WTC11 (cell line): ENCODE data around the gene HDAC9. TPM values are rescaled to one million over a fixed set of nuclear protein-coding genes. Genes with fewer than 3 reads are reported as not detected.

ENCODE experiments used
- ATAC-seq: fragments of 200-7000 bp; cut with Tn5 transposase; 2 replicates; pipeline ENCODE4 v1.10.0; 2021; ENCODE audit warnings: mild to moderate bottlenecking, moderate library complexity
- CTCF ChIA-PET: fragments of 300-600 bp; sonication (Branson Sonifier 250); formaldehyde crosslinking; loops from one replicate; lab custom pipeline; 2021; ENCODE audit warnings: antibody characterized with exemption; lab: Charles Lee
- POLR2A ChIA-PET: fragments of 350-600 bp; sonication (Branson Sonifier 250); formaldehyde crosslinking; loops from one replicate; lab custom pipeline; 2021; ENCODE audit warnings: antibody characterized with exemption; lab: Charles Lee
- DNase-seq: peaks from one replicate; pipeline ENCODE4 v3.0.0; 2021; ENCODE audit warnings: low spot score
- H3K27ac Mint-ChIP-seq: 2 replicates; pipeline ENCODE4 v1.8.0; 2021; ENCODE audit warnings: mixed read lengths
- H3K27me3 Mint-ChIP-seq: 2 replicates; pipeline ENCODE4 v1.8.0; 2021; ENCODE audit warnings: low read depth, mild to moderate bottlenecking, moderate library complexity, mixed read lengths
- H3K36me3 Mint-ChIP-seq: 2 replicates; pipeline ENCODE4 v1.8.0; 2021; ENCODE audit warnings: mixed read lengths
- H3K4me1 Mint-ChIP-seq: 2 replicates; pipeline ENCODE4 v1.8.0; 2022; ENCODE audit warnings: mixed read lengths
- H3K4me3 Mint-ChIP-seq: 2 replicates; pipeline ENCODE4 v1.8.0; 2021; ENCODE audit warnings: mild to moderate bottlenecking, moderate library complexity, mixed read lengths
- H3K9me3 Mint-ChIP-seq: 2 replicates; pipeline ENCODE4 v1.8.0; 2021; ENCODE audit warnings: mixed read lengths
- CREB1 ChIP-seq: sonication (generic); formaldehyde crosslinking; IDR thresholded peaks from 2 replicates; pipeline ENCODE4 v1.8.0; 2023; ENCODE audit warnings: mild to moderate bottlenecking, missing genetic modification reagents
- CREM ChIP-seq: sonication (generic); formaldehyde crosslinking; IDR thresholded peaks from 2 replicates; pipeline ENCODE4 v1.8.1; 2022; ENCODE audit warnings: mild to moderate bottlenecking, missing genetic modification reagents, moderate library complexity
- FOXJ3 ChIP-seq: sonication (generic); formaldehyde crosslinking; IDR thresholded peaks from 2 replicates; pipeline ENCODE4 v1.9.0; 2021; ENCODE audit warnings: missing genetic modification reagents, mild to moderate bottlenecking, borderline replicate concordance
- JUN ChIP-seq: sonication (generic); formaldehyde crosslinking; IDR thresholded peaks from 2 replicates; pipeline ENCODE4 v1.8.0; 2023; ENCODE audit warnings: mild to moderate bottlenecking, missing genetic modification reagents
- NFE2L1 ChIP-seq: sonication (generic); formaldehyde crosslinking; IDR thresholded peaks from 2 replicates; pipeline ENCODE4 v1.8.1; 2023; ENCODE audit warnings: missing genetic modification reagents
- NR2C2 ChIP-seq: sonication (generic); formaldehyde crosslinking; IDR thresholded peaks from 2 replicates; pipeline ENCODE4 v1.8.0; 2022; ENCODE audit warnings: mild to moderate bottlenecking, missing genetic modification reagents
- RELA ChIP-seq: sonication (generic); formaldehyde crosslinking; IDR thresholded peaks from 2 replicates; pipeline ENCODE4 v1.8.1; 2022; ENCODE audit warnings: missing genetic modification reagents, mild to moderate bottlenecking, borderline replicate concordance
- SMAD4 ChIP-seq: sonication (generic); formaldehyde crosslinking; IDR thresholded peaks from 2 replicates; pipeline ENCODE4 v1.8.0; 2022; ENCODE audit warnings: mild to moderate bottlenecking, missing genetic modification reagents
- TEAD4 ChIP-seq: sonication (generic); formaldehyde crosslinking; IDR thresholded peaks from 2 replicates; pipeline ENCODE4 v1.8.0; 2022; ENCODE audit warnings: mild to moderate bottlenecking, missing genetic modification reagents
- TP53 ChIP-seq: sonication (generic); formaldehyde crosslinking; IDR thresholded peaks from 2 replicates; pipeline ENCODE4 v1.8.1; 2023; ENCODE audit warnings: mild to moderate bottlenecking, missing genetic modification reagents
- ZNF263 ChIP-seq: sonication (generic); formaldehyde crosslinking; IDR thresholded peaks from 2 replicates; pipeline ENCODE4 v1.8.1; 2022; ENCODE audit warnings: low read depth, mild to moderate bottlenecking, moderate library complexity, missing genetic modification reagents
- ZNF416 ChIP-seq: fragments of 250-450 bp; sonication (Bioruptor Pico); IDR thresholded peaks from 2 replicates; pipeline ENCODE4 v1.9.0; 2021; ENCODE audit warnings: mild to moderate bottlenecking, inconsistent platforms
- ZNF671 ChIP-seq: fragments of 250-450 bp; sonication (Bioruptor Pico); IDR thresholded peaks from 2 replicates; pipeline ENCODE4 v1.8.0; 2021; ENCODE audit warnings: mild to moderate bottlenecking
- total RNA-seq: library from RNA; stranded (reverse); gene quantifications from 3 replicates; pipeline ENCODE4 v1.2.3, GENCODE V29; 2021
- TF ChIP-seq, protein P1 (sequence below): sonication (generic); formaldehyde crosslinking; conservative IDR thresholded peaks from 2 replicates; pipeline ENCODE4 v1.8.1; 2023; ENCODE audit warnings: mild to moderate bottlenecking, low read depth, missing genetic modification reagents, moderate library complexity
- TF ChIP-seq, protein P2 (sequence below): fragments of 250-450 bp; sonication (Bioruptor Pico); IDR thresholded peaks from 2 replicates; pipeline ENCODE4 v1.8.0; 2021; ENCODE audit warnings: mild to moderate bottlenecking
- TF ChIP-seq, protein P3 (sequence below): sonication (generic); formaldehyde crosslinking; conservative IDR thresholded peaks from 2 replicates; pipeline ENCODE4 v1.8.1; 2022; ENCODE audit warnings: mild to moderate bottlenecking, missing genetic modification reagents
- TF ChIP-seq, protein P4 (sequence below): fragments of 250-450 bp; sonication (Bioruptor Pico); IDR thresholded peaks from 2 replicates; pipeline ENCODE4 v1.9.0; 2021; ENCODE audit warnings: mild to moderate bottlenecking, borderline replicate concordance
- TF ChIP-seq, protein P5 (sequence below): sonication (generic); formaldehyde crosslinking; IDR thresholded peaks from 2 replicates; pipeline ENCODE4 v1.8.1; 2022; ENCODE audit warnings: low read depth, mild to moderate bottlenecking, moderate library complexity, missing genetic modification reagents, borderline replicate concordance
- TF ChIP-seq, protein P6 (sequence below): sonication (generic); formaldehyde crosslinking; IDR thresholded peaks from 2 replicates; pipeline ENCODE4 v1.8.0; 2023; ENCODE audit warnings: mild to moderate bottlenecking, missing genetic modification reagents
- TF ChIP-seq, protein P7 (sequence below): fragments of 250-450 bp; sonication (Bioruptor Pico); IDR thresholded peaks from 2 replicates; pipeline ENCODE4 v1.9.0; 2021; ENCODE audit warnings: mild to moderate bottlenecking

Gene HDAC9
- total RNA-seq, 1 experiment from 2014 or later: 18.8 TPM

DNA sequence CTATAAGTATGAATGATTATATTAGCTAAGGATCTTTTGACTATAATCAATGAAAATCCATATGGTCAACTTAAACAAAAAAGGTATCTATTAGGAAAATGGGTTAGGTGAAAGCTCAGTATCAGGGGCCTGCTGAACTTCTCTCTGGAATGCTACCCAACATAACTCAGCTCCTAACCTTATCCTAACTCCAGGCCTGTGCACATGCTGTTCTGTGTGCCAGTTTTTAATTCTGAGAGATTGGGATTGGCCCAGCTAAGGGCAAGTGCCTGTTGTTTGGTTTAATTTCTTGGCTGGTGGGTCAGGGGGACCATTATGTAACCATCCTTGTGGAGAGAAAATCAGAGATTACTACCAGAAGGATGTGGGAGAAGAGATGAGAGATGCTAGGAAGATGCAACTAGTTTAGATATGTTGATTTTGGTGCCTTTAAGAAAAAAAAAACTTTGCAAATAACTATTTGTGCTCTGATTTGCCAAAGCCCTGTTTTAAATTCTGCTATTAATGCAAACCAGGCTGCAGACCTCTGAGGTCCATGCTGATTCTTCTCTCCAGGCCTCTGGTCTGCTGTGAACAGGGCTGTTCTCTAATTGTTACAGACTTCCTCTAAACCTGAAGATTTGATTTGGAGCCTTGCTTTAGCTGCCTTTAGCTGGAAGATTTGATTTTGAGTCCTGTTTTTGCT, 23.9 kb upstream of the HDAC9 start (continued):
- TF ChIP-seq, protein P1, sequence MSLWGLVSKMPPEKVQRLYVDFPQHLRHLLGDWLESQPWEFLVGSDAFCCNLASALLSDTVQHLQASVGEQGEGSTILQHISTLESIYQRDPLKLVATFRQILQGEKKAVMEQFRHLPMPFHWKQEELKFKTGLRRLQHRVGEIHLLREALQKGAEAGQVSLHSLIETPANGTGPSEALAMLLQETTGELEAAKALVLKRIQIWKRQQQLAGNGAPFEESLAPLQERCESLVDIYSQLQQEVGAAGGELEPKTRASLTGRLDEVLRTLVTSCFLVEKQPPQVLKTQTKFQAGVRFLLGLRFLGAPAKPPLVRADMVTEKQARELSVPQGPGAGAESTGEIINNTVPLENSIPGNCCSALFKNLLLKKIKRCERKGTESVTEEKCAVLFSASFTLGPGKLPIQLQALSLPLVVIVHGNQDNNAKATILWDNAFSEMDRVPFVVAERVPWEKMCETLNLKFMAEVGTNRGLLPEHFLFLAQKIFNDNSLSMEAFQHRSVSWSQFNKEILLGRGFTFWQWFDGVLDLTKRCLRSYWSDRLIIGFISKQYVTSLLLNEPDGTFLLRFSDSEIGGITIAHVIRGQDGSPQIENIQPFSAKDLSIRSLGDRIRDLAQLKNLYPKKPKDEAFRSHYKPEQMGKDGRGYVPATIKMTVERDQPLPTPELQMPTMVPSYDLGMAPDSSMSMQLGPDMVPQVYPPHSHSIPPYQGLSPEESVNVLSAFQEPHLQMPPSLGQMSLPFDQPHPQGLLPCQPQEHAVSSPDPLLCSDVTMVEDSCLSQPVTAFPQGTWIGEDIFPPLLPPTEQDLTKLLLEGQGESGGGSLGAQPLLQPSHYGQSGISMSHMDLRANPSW: no peak
- TF ChIP-seq, protein P2, sequence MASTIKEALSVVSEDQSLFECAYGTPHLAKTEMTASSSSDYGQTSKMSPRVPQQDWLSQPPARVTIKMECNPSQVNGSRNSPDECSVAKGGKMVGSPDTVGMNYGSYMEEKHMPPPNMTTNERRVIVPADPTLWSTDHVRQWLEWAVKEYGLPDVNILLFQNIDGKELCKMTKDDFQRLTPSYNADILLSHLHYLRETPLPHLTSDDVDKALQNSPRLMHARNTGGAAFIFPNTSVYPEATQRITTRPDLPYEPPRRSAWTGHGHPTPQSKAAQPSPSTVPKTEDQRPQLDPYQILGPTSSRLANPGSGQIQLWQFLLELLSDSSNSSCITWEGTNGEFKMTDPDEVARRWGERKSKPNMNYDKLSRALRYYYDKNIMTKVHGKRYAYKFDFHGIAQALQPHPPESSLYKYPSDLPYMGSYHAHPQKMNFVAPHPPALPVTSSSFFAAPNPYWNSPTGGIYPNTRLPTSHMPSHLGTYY (CRISPR knock-in tag): no peak
- no peak for TF ChIP-seq NFE2L1
- TF ChIP-seq JUN (CRISPR knock-in tag): no peak
- TF ChIP-seq, protein P3, sequence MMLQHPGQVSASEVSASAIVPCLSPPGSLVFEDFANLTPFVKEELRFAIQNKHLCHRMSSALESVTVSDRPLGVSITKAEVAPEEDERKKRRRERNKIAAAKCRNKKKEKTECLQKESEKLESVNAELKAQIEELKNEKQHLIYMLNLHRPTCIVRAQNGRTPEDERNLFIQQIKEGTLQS (CRISPR knock-in tag): no peak
- TF ChIP-seq, protein P4, sequence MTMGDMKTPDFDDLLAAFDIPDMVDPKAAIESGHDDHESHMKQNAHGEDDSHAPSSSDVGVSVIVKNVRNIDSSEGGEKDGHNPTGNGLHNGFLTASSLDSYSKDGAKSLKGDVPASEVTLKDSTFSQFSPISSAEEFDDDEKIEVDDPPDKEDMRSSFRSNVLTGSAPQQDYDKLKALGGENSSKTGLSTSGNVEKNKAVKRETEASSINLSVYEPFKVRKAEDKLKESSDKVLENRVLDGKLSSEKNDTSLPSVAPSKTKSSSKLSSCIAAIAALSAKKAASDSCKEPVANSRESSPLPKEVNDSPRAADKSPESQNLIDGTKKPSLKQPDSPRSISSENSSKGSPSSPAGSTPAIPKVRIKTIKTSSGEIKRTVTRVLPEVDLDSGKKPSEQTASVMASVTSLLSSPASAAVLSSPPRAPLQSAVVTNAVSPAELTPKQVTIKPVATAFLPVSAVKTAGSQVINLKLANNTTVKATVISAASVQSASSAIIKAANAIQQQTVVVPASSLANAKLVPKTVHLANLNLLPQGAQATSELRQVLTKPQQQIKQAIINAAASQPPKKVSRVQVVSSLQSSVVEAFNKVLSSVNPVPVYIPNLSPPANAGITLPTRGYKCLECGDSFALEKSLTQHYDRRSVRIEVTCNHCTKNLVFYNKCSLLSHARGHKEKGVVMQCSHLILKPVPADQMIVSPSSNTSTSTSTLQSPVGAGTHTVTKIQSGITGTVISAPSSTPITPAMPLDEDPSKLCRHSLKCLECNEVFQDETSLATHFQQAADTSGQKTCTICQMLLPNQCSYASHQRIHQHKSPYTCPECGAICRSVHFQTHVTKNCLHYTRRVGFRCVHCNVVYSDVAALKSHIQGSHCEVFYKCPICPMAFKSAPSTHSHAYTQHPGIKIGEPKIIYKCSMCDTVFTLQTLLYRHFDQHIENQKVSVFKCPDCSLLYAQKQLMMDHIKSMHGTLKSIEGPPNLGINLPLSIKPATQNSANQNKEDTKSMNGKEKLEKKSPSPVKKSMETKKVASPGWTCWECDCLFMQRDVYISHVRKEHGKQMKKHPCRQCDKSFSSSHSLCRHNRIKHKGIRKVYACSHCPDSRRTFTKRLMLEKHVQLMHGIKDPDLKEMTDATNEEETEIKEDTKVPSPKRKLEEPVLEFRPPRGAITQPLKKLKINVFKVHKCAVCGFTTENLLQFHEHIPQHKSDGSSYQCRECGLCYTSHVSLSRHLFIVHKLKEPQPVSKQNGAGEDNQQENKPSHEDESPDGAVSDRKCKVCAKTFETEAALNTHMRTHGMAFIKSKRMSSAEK: no peak
- TF ChIP-seq CREB1 (CRISPR knock-in tag): no peak
- no peak for TF ChIP-seq CREM (CRISPR knock-in tag)
- no peak for TF ChIP-seq ZNF263 (CRISPR knock-in tag)
- no peak for TF ChIP-seq ZNF416 (CRISPR knock-in tag)
- TF ChIP-seq, all 79 proteins: peak for 0

DNA sequence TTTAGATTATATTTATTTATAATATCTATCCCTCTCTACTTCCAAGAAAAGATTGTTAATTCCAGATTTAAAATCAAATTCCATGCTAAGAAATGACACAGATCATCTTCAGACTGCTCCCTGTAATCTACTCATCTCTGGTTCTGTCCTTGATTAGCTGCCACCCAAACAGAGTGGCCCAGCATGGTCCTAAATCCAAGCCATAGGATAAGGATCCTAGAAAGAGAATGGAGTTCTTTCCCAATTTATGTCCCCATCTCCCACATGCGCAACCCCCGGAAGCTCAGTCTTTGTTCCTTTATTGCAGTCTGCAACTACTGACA, 23.4 kb upstream of the HDAC9 start:
- H3K9me3 Mint-ChIP-seq: no peaks in the 10 kb centered on the region
- H3K27ac Mint-ChIP-seq: no peak overlapping the region
- CTCF ChIA-PET: no interaction called here
- POLR2A ChIA-PET: no interaction called here
- ATAC-seq (no peak), DNase-seq (no peak)
- no peak overlapping the region for H3K4me3 Mint-ChIP-seq
- H3K27me3 Mint-ChIP-seq: no peaks in the 10 kb centered on the region
- no peaks in the 10 kb centered on the region for H3K36me3 Mint-ChIP-seq
- no peaks in the 10 kb centered on the region for H3K4me1 Mint-ChIP-seq
- TF ChIP-seq TEAD4 (CRISPR knock-in tag) (no peak), TP53 (CRISPR knock-in tag) (no peak), JUN (CRISPR knock-in tag) (no peak), ZNF671 (no peak), RELA (CRISPR knock-in tag) (no peak), NR2C2 (CRISPR knock-in tag) (no peak), FOXJ3 (CRISPR knock-in tag) (no peak), SMAD4 (no peak)
- TF ChIP-seq, protein P5, sequence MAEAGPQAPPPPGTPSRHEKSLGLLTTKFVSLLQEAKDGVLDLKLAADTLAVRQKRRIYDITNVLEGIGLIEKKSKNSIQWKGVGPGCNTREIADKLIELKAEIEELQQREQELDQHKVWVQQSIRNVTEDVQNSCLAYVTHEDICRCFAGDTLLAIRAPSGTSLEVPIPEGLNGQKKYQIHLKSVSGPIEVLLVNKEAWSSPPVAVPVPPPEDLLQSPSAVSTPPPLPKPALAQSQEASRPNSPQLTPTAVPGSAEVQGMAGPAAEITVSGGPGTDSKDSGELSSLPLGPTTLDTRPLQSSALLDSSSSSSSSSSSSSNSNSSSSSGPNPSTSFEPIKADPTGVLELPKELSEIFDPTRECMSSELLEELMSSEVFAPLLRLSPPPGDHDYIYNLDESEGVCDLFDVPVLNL (CRISPR knock-in tag): no peak
- TF ChIP-seq, protein P6, sequence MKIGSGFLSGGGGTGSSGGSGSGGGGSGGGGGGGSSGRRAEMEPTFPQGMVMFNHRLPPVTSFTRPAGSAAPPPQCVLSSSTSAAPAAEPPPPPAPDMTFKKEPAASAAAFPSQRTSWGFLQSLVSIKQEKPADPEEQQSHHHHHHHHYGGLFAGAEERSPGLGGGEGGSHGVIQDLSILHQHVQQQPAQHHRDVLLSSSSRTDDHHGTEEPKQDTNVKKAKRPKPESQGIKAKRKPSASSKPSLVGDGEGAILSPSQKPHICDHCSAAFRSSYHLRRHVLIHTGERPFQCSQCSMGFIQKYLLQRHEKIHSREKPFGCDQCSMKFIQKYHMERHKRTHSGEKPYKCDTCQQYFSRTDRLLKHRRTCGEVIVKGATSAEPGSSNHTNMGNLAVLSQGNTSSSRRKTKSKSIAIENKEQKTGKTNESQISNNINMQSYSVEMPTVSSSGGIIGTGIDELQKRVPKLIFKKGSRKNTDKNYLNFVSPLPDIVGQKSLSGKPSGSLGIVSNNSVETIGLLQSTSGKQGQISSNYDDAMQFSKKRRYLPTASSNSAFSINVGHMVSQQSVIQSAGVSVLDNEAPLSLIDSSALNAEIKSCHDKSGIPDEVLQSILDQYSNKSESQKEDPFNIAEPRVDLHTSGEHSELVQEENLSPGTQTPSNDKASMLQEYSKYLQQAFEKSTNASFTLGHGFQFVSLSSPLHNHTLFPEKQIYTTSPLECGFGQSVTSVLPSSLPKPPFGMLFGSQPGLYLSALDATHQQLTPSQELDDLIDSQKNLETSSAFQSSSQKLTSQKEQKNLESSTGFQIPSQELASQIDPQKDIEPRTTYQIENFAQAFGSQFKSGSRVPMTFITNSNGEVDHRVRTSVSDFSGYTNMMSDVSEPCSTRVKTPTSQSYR: no peak
- TF ChIP-seq, protein P7, sequence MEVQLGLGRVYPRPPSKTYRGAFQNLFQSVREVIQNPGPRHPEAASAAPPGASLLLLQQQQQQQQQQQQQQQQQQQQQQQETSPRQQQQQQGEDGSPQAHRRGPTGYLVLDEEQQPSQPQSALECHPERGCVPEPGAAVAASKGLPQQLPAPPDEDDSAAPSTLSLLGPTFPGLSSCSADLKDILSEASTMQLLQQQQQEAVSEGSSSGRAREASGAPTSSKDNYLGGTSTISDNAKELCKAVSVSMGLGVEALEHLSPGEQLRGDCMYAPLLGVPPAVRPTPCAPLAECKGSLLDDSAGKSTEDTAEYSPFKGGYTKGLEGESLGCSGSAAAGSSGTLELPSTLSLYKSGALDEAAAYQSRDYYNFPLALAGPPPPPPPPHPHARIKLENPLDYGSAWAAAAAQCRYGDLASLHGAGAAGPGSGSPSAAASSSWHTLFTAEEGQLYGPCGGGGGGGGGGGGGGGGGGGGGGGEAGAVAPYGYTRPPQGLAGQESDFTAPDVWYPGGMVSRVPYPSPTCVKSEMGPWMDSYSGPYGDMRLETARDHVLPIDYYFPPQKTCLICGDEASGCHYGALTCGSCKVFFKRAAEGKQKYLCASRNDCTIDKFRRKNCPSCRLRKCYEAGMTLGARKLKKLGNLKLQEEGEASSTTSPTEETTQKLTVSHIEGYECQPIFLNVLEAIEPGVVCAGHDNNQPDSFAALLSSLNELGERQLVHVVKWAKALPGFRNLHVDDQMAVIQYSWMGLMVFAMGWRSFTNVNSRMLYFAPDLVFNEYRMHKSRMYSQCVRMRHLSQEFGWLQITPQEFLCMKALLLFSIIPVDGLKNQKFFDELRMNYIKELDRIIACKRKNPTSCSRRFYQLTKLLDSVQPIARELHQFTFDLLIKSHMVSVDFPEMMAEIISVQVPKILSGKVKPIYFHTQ: no peak
